NCI-H748 (cell line): ENCODE results near the gene GNAL.

Experiments used
- DNase-seq: peaks from one replicate; lab custom pipeline; 2025; ENCODE audit not compliant: unreplicated experiment; lab: John Stamatoyannopoulos, UW

The GNAL gene

GRCh38 chr18:11724781-11725180 is 35.7 kb downstream of the GNAL start:
- no peak for DNase-seq

- no peak for DNase-seq
These were observed 37.5 kb downstream of the GNAL start for GRCh38 chr18:11726556-11726955.

- DNase-seq = peak; percentile 24
These were observed 39.2 kb downstream of the GNAL start for GRCh38 chr18:11728249-11728648.

GRCh38 chr18:11729556-11729955 is 40.5 kb downstream of the GNAL start:
- no peak for DNase-seq

GRCh38 chr18:11733031-11733430 is 44.0 kb downstream of the GNAL start:
- DNase-seq = peak; percentile 76

- DNase-seq = no peak
These were observed 47.6 kb downstream of the GNAL start for GRCh38 chr18:11736656-11737055.

GRCh38 chr18:11739893-11740292 is 50.8 kb downstream of the GNAL start:
- no peak for DNase-seq

GRCh38 chr18:11740461-11740860 is 51.4 kb downstream of the GNAL start:
- DNase-seq = no peak

- peak; percentile 27 for DNase-seq
These were observed 52.6 kb downstream of the GNAL start for GRCh38 chr18:11741505-11742145.

GRCh38 chr18:11745521-11745920 is 56.5 kb downstream of the GNAL start:
- DNase-seq = no peak

- no peak for DNase-seq
These were observed 58.2 kb downstream of the GNAL start for GRCh38 chr18:11747286-11747685.

- DNase-seq = peak; percentile 93
These were observed 58.7 kb downstream of the GNAL start for GRCh38 chr18:11747731-11748130.

GRCh38 chr18:11749305-11749704 is 60.2 kb downstream of the GNAL start:
- DNase-seq = no peak

- DNase-seq = no peak
These were observed 61.1 kb downstream of the GNAL start for GRCh38 chr18:11750171-11750570.

- DNase-seq = no peak
These were observed 61.7 kb downstream of the GNAL start for GRCh38 chr18:11750581-11751310.

GRCh38 chr18:11751341-11752115 is 62.5 kb downstream of the GNAL start:
- peak; percentile 43 for DNase-seq

- peak; percentile 78 for DNase-seq
These were observed 63.2 kb downstream of the GNAL start for GRCh38 chr18:11752116-11752911.

- DNase-seq = no peak
These were observed 65.9 kb downstream of the GNAL start for GRCh38 chr18:11754979-11755378.

GRCh38 chr18:11757084-11757590 is 68.1 kb downstream of the GNAL start:
- DNase-seq = no peak

- DNase-seq = no peak
These were observed 70.4 kb downstream of the GNAL start for GRCh38 chr18:11759456-11759855.
